GM23338 (cell line): ENCODE measurements around the gene TSC22D1.

Experiments used
- EZH2phosphoT487 ChIP-seq: fragments of 200-600 bp; sonication (generic); IDR thresholded peaks from one replicate; pipeline ENCODE4 v1.8.1; 2018; ENCODE audit warnings: antibody characterized with exemption; ENCODE audit not compliant: unreplicated experiment
- TF ChIP-seq, protein P1 (sequence below), 2 experiments: fragments of 200-600 bp in 1 of 2; sonication (generic) in 1 of 2; conservative IDR thresholded peaks; 2 replicates each; pipeline versions ENCODE4 v1.5.1 to v1.6.1; 2016 to 2017; ENCODE audit warnings: antibody characterized with exemption in 2 of 2, low read depth in 2 of 2, mild to moderate bottlenecking in 2 of 2, moderate library complexity in 1 of 2

GRCh38 chr13:44384778-44385177 is 191.4 kb downstream of the TSC22D1 start:
- TF ChIP-seq, protein P1, sequence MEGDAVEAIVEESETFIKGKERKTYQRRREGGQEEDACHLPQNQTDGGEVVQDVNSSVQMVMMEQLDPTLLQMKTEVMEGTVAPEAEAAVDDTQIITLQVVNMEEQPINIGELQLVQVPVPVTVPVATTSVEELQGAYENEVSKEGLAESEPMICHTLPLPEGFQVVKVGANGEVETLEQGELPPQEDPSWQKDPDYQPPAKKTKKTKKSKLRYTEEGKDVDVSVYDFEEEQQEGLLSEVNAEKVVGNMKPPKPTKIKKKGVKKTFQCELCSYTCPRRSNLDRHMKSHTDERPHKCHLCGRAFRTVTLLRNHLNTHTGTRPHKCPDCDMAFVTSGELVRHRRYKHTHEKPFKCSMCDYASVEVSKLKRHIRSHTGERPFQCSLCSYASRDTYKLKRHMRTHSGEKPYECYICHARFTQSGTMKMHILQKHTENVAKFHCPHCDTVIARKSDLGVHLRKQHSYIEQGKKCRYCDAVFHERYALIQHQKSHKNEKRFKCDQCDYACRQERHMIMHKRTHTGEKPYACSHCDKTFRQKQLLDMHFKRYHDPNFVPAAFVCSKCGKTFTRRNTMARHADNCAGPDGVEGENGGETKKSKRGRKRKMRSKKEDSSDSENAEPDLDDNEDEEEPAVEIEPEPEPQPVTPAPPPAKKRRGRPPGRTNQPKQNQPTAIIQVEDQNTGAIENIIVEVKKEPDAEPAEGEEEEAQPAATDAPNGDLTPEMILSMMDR (conservative IDR thresholded peaks at IDR 0.05; ENCODE audit: low read depth in 2 of 2): no peak
- TF ChIP-seq EZH2phosphoT487: no peak
